MM.1S (cell line): ENCODE data around the gene RECQL5.

ENCODE experiments used
- DNase-seq: peaks from one replicate; pipeline ENCODE4 v3.0.0-alpha.2; 2015
- H2AFZ ChIP-seq: fragments of 300-600 bp; sonication (generic); 2 replicates; pipeline ENCODE4 v1.6.0; 2016; ENCODE audit warnings: antibody characterized with exemption, low read length
- H3F3A ChIP-seq: fragments of 300-600 bp; sonication (generic); 2 replicates; pipeline ENCODE4 v1.6.1; 2016; ENCODE audit warnings: mild to moderate bottlenecking, antibody characterized with exemption, low read length, moderate library complexity, mixed read lengths; ENCODE audit not compliant: insufficient read depth
- H3K27ac ChIP-seq: fragments of 300-600 bp; sonication (generic); 2 replicates; pipeline ENCODE4 v1.5.1; 2016; ENCODE audit warnings: mild to moderate bottlenecking, low read length
- H3K27me3 ChIP-seq: fragments of 300-600 bp; sonication (generic); replicated peaks from 2 replicates; pipeline ENCODE4 v1.6.0; 2016; ENCODE audit warnings: low read length; ENCODE audit not compliant: insufficient read depth
- H3K36me3 ChIP-seq: fragments of 300-600 bp; sonication (generic); replicated peaks from 2 replicates; pipeline ENCODE4 v1.6.1; 2016; ENCODE audit warnings: mild to moderate bottlenecking, low read length, mixed read lengths; ENCODE audit not compliant: insufficient read depth
- H3K4me1 ChIP-seq: fragments of 300-600 bp; sonication (generic); 2 replicates; pipeline ENCODE4 v1.6.1; 2016; ENCODE audit warnings: low read length, mixed read lengths
- H3K4me2 ChIP-seq: fragments of 300-600 bp; sonication (generic); 2 replicates; pipeline ENCODE4 v1.6.0; 2016; ENCODE audit warnings: low read depth, low read length
- H3K4me3 ChIP-seq: fragments of 300-600 bp; sonication (generic); 2 replicates; pipeline ENCODE4 v1.5.1; 2016; ENCODE audit warnings: low read length, mixed read lengths
- H3K79me2 ChIP-seq: fragments of 300-600 bp; sonication (generic); 2 replicates; pipeline ENCODE4 v1.6.1; 2016; ENCODE audit warnings: mixed run types, low read length, mixed read lengths
- H3K9ac ChIP-seq: fragments of 300-600 bp; sonication (generic); 2 replicates; pipeline ENCODE4 v1.6.1; 2016; ENCODE audit warnings: low read length, mixed read lengths
- H3K9me2 ChIP-seq: fragments of 300-600 bp; sonication (generic); replicated peaks from 2 replicates; pipeline ENCODE4 v1.6.1; 2016; ENCODE audit warnings: mild to moderate bottlenecking, low read length, mixed read lengths; ENCODE audit not compliant: insufficient read depth
- H3K9me3 ChIP-seq: fragments of 300-600 bp; sonication (generic); replicated peaks from 2 replicates; pipeline ENCODE4 v1.6.1; 2016; ENCODE audit warnings: mild to moderate bottlenecking, low read length, mixed read lengths; ENCODE audit not compliant: insufficient read depth
- H4K20me1 ChIP-seq: fragments of 300-600 bp; sonication (generic); 2 replicates; pipeline ENCODE4 v1.6.1; 2016; ENCODE audit warnings: mild to moderate bottlenecking, low read length, moderate library complexity, mixed read lengths; ENCODE audit not compliant: insufficient read depth
- EZH2 ChIP-seq: fragments of 300-600 bp; sonication (generic); optimal IDR thresholded peaks from 2 replicates; pipeline ENCODE3; 2017; ENCODE audit warnings: low read depth, mild to moderate bottlenecking, antibody characterized with exemption, low read length, mixed read lengths
- EZH2phosphoT487 ChIP-seq: fragments of 300-600 bp; sonication (generic); IDR thresholded peaks from 2 replicates; pipeline ENCODE4 v1.6.1; 2018; ENCODE audit warnings: antibody characterized with exemption, low read length
- TF ChIP-seq, protein P1 (sequence below): fragments of 300-600 bp; sonication (generic); IDR thresholded peaks from 2 replicates; pipeline ENCODE4 v1.5.1; 2016; ENCODE audit warnings: antibody characterized with exemption, low read length, mixed read lengths

The RECQL5 gene

GRCh38 chr17:75680431-75680830, 13.5 kb upstream of the RECQL5 start:
- Histone ChIP-seq H3K4me3 (no peak overlapping the region), H3K79me2 (peaks cover 82% of the 10 kb centered on the region), H3K9me3 (no peaks in the 10 kb centered on the region), H3K4me2 (no peak overlapping the region), H2AFZ (no peak overlapping the region), H3K4me1 (no peaks in the 10 kb centered on the region), H3K9ac (no peak overlapping the region), H3K27ac (no peak overlapping the region), H3K9me2 (no peaks in the 10 kb centered on the region), H3F3A (no peaks in the 10 kb centered on the region), H4K20me1 (no peaks in the 10 kb centered on the region), H3K36me3 (no peaks in the 10 kb centered on the region), H3K27me3 (no peaks in the 10 kb centered on the region)
- no peak for TF ChIP-seq EZH2
- no peak for TF ChIP-seq EZH2phosphoT487
- TF ChIP-seq, protein P1, sequence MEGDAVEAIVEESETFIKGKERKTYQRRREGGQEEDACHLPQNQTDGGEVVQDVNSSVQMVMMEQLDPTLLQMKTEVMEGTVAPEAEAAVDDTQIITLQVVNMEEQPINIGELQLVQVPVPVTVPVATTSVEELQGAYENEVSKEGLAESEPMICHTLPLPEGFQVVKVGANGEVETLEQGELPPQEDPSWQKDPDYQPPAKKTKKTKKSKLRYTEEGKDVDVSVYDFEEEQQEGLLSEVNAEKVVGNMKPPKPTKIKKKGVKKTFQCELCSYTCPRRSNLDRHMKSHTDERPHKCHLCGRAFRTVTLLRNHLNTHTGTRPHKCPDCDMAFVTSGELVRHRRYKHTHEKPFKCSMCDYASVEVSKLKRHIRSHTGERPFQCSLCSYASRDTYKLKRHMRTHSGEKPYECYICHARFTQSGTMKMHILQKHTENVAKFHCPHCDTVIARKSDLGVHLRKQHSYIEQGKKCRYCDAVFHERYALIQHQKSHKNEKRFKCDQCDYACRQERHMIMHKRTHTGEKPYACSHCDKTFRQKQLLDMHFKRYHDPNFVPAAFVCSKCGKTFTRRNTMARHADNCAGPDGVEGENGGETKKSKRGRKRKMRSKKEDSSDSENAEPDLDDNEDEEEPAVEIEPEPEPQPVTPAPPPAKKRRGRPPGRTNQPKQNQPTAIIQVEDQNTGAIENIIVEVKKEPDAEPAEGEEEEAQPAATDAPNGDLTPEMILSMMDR: no peak
- no peak for DNase-seq

GRCh38 chr17:75679706-75680211, 12.8 kb upstream of the RECQL5 start:
- DNase-seq: no peak
- no peaks in the 10 kb centered on the region for H3K36me3 ChIP-seq

GRCh38 chr17:75676461-75676860, 9.5 kb upstream of the RECQL5 start:
- Histone ChIP-seq H3K4me1 (no peaks in the 10 kb centered on the region), H3K9me2 (no peaks in the 10 kb centered on the region), H3K9ac (no peak overlapping the region), H3K36me3 (peaks cover 6% of the 10 kb centered on the region; the same call in 1 of the 2 replicates), H3K4me3 (no peak overlapping the region), H4K20me1 (no peaks in the 10 kb centered on the region), H3K4me2 (no peak overlapping the region), H2AFZ (no peak overlapping the region), H3K27me3 (no peaks in the 10 kb centered on the region), H3K9me3 (no peaks in the 10 kb centered on the region), H3K27ac (no peak overlapping the region), H3K79me2 (peaks cover 64% of the 10 kb centered on the region), H3F3A (peaks cover 9% of the 10 kb centered on the region; the same call in 1 of the 2 replicates)
- no peak for DNase-seq
- TF ChIP-seq EZH2phosphoT487 (no peak), EZH2 (no peak)
- TF ChIP-seq, protein P1: no peak

More at GRCh38 chr17:75679706-75680211, 12.8 kb upstream of the RECQL5 start:
- Histone ChIP-seq H4K20me1 (no peaks in the 10 kb centered on the region), H3K9me3 (no peaks in the 10 kb centered on the region), H3K4me3 (no peak overlapping the region), H3K9ac (no peak overlapping the region), H3K27ac (no peak overlapping the region), H3K4me1 (no peaks in the 10 kb centered on the region), H3K27me3 (no peaks in the 10 kb centered on the region), H3K9me2 (no peaks in the 10 kb centered on the region), H3K79me2 (peaks cover 78% of the 10 kb centered on the region), H3F3A (peaks cover 1% of the 10 kb centered on the region; the same call in 1 of the 2 replicates), H2AFZ (no peak overlapping the region), H3K4me2 (no peak overlapping the region)
- TF ChIP-seq, protein P1: no peak
